ENCODE data around the gene DCUN1D4.

Gene DCUN1D4

GRCh38 chr4:51866835-51867234, 23.9 kb downstream of the DCUN1D4 start:
- Histone ChIP-seq H3K27ac (ENCODE audit: low read depth, low read length) (no peak overlapping the region), H3K27me3 (ENCODE audit: low read length) (no peaks in the 10 kb centered on the region), H3K4me3 (ENCODE audit: insufficient read depth, low read length, poor library complexity, severe bottlenecking) (no peak overlapping the region), H3K4me2 (ENCODE audit: low read depth, low read length, poor library complexity, severe bottlenecking) (no peak overlapping the region), H4K20me1 (ENCODE audit: low read depth, low read length) (peaks cover 8% of the 10 kb centered on the region; the same call in 1 of the 2 replicates), H3K9ac (ENCODE audit: low read length) (no peak overlapping the region), H3K36me3 (ENCODE audit: low read length) (peaks cover 42% of the 10 kb centered on the region), H3K9me2 (replicated peaks; ENCODE audit: insufficient read depth, low read length) (no peaks in the 10 kb centered on the region), H3K9me3 (ENCODE audit: insufficient read depth, low read length) (no peaks in the 10 kb centered on the region), H3K79me2 (ENCODE audit: insufficient read depth, low read length) (peaks cover 9% of the 10 kb centered on the region), H3F3A (ENCODE audit: insufficient read depth) (no peaks in the 10 kb centered on the region), H2AFZ (ENCODE audit: low read depth, low read length, severe bottlenecking) (no peak overlapping the region)
- no peak for TF ChIP-seq EZH2phosphoT487 (conservative IDR thresholded peaks at IDR 0.05; ENCODE audit: low read length)
- no peak for TF ChIP-seq CTCF (IDR thresholded peaks at IDR 0.05; ENCODE audit: insufficient read depth, low read length, poor library complexity, severe bottlenecking)

DNA sequence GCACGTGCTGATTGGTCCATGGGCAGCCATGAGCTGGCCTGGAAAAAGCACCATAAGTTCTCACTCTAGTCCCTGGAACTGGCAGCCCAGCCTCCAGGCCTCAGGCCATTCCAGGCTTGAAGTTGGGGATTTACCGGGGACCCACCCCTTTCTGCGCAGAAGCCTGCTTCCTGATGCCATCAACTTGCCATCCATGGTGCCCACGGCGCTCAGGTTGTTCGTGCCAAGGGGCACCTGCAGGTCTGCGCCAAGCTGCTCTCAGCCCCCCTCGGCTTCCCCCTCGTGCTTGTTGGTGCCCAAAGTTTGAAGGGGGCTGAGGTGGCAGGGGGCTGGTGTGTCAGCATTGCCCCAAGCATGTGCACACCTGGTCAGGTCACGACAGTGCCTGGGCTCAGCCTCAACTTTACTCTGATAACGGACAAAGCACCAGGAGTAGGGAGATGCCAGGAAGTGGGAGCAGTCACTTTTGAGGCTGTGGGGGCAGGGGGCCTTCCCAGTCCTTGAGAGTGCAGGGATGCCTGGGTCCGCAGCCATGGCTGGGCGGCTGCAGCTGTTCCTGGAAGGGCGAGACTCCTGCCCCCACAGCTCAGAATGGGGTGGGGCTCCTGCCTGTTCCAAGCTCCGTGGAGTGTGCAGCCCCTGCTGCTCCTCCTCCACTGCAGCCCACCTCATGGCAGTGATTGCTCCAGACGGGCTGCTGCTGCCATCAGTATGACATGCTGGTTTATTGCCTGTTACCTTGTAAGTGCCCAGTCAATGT, 24.9 kb downstream of the DCUN1D4 start:
- H3K9me3 ChIP-seq (ENCODE audit: insufficient read depth, low read length) = no peaks in the 10 kb centered on the region
- H3K4me3 ChIP-seq (ENCODE audit: insufficient read depth, low read length, poor library complexity, severe bottlenecking) = no peak overlapping the region
- H2AFZ ChIP-seq (ENCODE audit: low read depth, low read length, severe bottlenecking) = no peak overlapping the region
- no peaks in the 10 kb centered on the region for H3F3A ChIP-seq (ENCODE audit: insufficient read depth)
- H3K9ac ChIP-seq (ENCODE audit: low read length) = no peak overlapping the region
- H3K4me2 ChIP-seq (ENCODE audit: low read depth, low read length, poor library complexity, severe bottlenecking) = no peak overlapping the region
- H3K27ac ChIP-seq (ENCODE audit: low read depth, low read length) = no peak overlapping the region
- TF ChIP-seq EZH2phosphoT487 (conservative IDR thresholded peaks at IDR 0.05; ENCODE audit: low read length) = no peak
- H3K36me3 ChIP-seq (ENCODE audit: low read length) = peaks cover 42% of the 10 kb centered on the region
- no peaks in the 10 kb centered on the region for H3K27me3 ChIP-seq (ENCODE audit: low read length)
- H3K79me2 ChIP-seq (ENCODE audit: insufficient read depth, low read length) = no peaks in the 10 kb centered on the region
- H4K20me1 ChIP-seq (ENCODE audit: low read depth, low read length) = peaks cover 7% of the 10 kb centered on the region; the same call in 1 of the 2 replicates
- no peaks in the 10 kb centered on the region for H3K9me2 ChIP-seq (replicated peaks; ENCODE audit: insufficient read depth, low read length)

- Histone ChIP-seq H3K36me3 (ENCODE audit: low read length) (peaks cover 41% of the 10 kb centered on the region), H2AFZ (ENCODE audit: low read depth, low read length, severe bottlenecking) (no peak overlapping the region), H4K20me1 (ENCODE audit: low read depth, low read length) (peaks cover 2% of the 10 kb centered on the region; the same call in 1 of the 2 replicates), H3K9me2 (replicated peaks; ENCODE audit: insufficient read depth, low read length) (no peaks in the 10 kb centered on the region), H3K9ac (ENCODE audit: low read length) (no peak overlapping the region), H3K79me2 (ENCODE audit: insufficient read depth, low read length) (no peaks in the 10 kb centered on the region), H3K27me3 (ENCODE audit: low read length) (no peaks in the 10 kb centered on the region), H3K4me3 (ENCODE audit: insufficient read depth, low read length, poor library complexity, severe bottlenecking) (no peak overlapping the region), H3F3A (ENCODE audit: insufficient read depth) (no peaks in the 10 kb centered on the region), H3K27ac (ENCODE audit: low read depth, low read length) (no peak overlapping the region), H3K4me2 (ENCODE audit: low read depth, low read length, poor library complexity, severe bottlenecking) (no peak overlapping the region), H3K9me3 (ENCODE audit: insufficient read depth, low read length) (no peaks in the 10 kb centered on the region)
- no peak for TF ChIP-seq CTCF (IDR thresholded peaks at IDR 0.05; ENCODE audit: insufficient read depth, low read length, poor library complexity, severe bottlenecking)
- TF ChIP-seq EZH2phosphoT487 (conservative IDR thresholded peaks at IDR 0.05; ENCODE audit: low read length) = no peak
These were observed 25.5 kb downstream of the DCUN1D4 start for GRCh38 chr4:51868449-51868847.

Measured in SU-DHL-6 (cell line).